Ovary (tissue), 9 donors: ENCODE measurements around the gene THSD4. TPM values are rescaled to one million over a fixed set of nuclear protein-coding genes. Genes with fewer than 3 reads are reported as not detected.

Experiments used
- DNase-seq, 5 donors: peaks; one replicate each; pipeline ENCODE4 v3.0.0-alpha.2; 2019 to 2020
- H3K27ac ChIP-seq, 2 donors: fragments of 200-600 bp; one replicate each; pipeline versions ENCODE4 v1.5.1 to v1.8.0; 2019 to 2022
- H3K27me3 ChIP-seq: fragments of 200-600 bp; one replicate; pipeline ENCODE4 v1.8.0; 2022
- H3K36me3 ChIP-seq: fragments of 200-600 bp; sonication (generic); one replicate; pipeline ENCODE4 v1.5.1; 2019
- H3K4me1 ChIP-seq: one replicate; pipeline ENCODE4 v1.8.1; 2013; ENCODE audit warnings: mild to moderate bottlenecking, moderate library complexity; ENCODE audit not compliant: insufficient read depth
- H3K4me3 ChIP-seq: fragments of 200-600 bp; sonication (generic); one replicate; pipeline ENCODE4 v1.5.1; 2017
- H3K9me3 ChIP-seq, 2 donors: fragments of 200-600 bp in 1 of 2; sonication (generic) in 1 of 2; one replicate each; pipeline versions ENCODE4 v1.5.1 to v1.8.1; 2013 to 2019; ENCODE audit warnings: mild to moderate bottlenecking in 1 of 2, moderate library complexity in 1 of 2
- EP300 ChIP-seq: sonication (generic); formaldehyde crosslinking; IDR thresholded peaks from one replicate; pipeline ENCODE4 v1.6.1; 2017; ENCODE audit warnings: antibody characterized with exemption
- POLR2A ChIP-seq: fragments of 450-650 bp; IDR thresholded peaks from one replicate; pipeline ENCODE4 v1.6.1; 2017; ENCODE audit warnings: antibody characterized with exemption, mild to moderate bottlenecking, moderate library complexity
- WGBS, 3 donors: extraction: QIAGEN DNeasy Blood & Tissue Kit in 1 of 3; methylation state at CpG; one replicate each; pipeline versions ENCODE4 v1.1.5 to v1.1.7; 2013 to 2017; 5-methylcytosine and 5-hydroxymethylcytosine counted together
- intact Hi-C, 4 donors: fragments of 100-400 bp; cut with DNase I; formaldehyde crosslinking; loops; one replicate each; pipeline versions ENCODE4 v1.11.0 to v1.15.1; 2022 to 2023
- polyA plus RNA-seq, 2 donors: library from polyadenylated mRNA; stranded (reverse); fragments of 200-250 nt in 1 of 2; fragments of 350-450 nt in 1 of 2; fragmentation: Illumina TruSeq in 1 of 2; extraction: RNeasy Lipid Tissue Mini Kit (QIAGEN cat#74804) in 1 of 2; gene quantifications; one replicate each; pipeline ENCODE4 v1.2.3, GENCODE V29; 2013 to 2014
- total RNA-seq, 7 donors: library from RNA; depleted of rRNA in 2 of 7; stranded (reverse); fragments of >200 nt in 2 of 7; fragmentation: NEBNext Ultra II Directional in 3 of 7; extraction: Animal tissue kit (Norgen Biotek cat#: 25700) in 3 of 7; gene quantifications; one replicate each; pipeline versions ENCODE4 v1.1.0 to v1.2.4, GENCODE V29; 2016 to 2023
- TF ChIP-seq, protein P1 (sequence below), 3 donors: fragments of 450-650 bp in 2 of 3; fragments of 200-600 bp in 1 of 3; IDR thresholded peaks; one replicate each; pipeline versions ENCODE4 v1.5.1 to v1.8.0; 2016 to 2022; ENCODE audit warnings: antibody characterized with exemption in 3 of 3, mild to moderate bottlenecking in 1 of 3
- donor health status: DM: no; HTN: no; CAD: no; lungs with moderate emphysema.
- donor health status: DM: no; HTN: no; CAD: no.
- donor health status: Bipolar disorder and iron deficiency.
- donor health status: DM: yes; HTN: yes; CAD: no.
- donor health status: DM: no; HTN: no; CAD: no.
- donor health status: DM: yes; HTN: yes; CAD: no.

The THSD4 gene
- total and polyA plus RNA-seq, 9 donors = 3.2 to 53.4 (median 13.5) TPM

- TF ChIP-seq EP300 (no peak), POLR2A (no peak)
- TF ChIP-seq, protein P1, sequence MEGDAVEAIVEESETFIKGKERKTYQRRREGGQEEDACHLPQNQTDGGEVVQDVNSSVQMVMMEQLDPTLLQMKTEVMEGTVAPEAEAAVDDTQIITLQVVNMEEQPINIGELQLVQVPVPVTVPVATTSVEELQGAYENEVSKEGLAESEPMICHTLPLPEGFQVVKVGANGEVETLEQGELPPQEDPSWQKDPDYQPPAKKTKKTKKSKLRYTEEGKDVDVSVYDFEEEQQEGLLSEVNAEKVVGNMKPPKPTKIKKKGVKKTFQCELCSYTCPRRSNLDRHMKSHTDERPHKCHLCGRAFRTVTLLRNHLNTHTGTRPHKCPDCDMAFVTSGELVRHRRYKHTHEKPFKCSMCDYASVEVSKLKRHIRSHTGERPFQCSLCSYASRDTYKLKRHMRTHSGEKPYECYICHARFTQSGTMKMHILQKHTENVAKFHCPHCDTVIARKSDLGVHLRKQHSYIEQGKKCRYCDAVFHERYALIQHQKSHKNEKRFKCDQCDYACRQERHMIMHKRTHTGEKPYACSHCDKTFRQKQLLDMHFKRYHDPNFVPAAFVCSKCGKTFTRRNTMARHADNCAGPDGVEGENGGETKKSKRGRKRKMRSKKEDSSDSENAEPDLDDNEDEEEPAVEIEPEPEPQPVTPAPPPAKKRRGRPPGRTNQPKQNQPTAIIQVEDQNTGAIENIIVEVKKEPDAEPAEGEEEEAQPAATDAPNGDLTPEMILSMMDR (IDR thresholded peaks at IDR 0.05) = no peak
- no peak overlapping the region for H3K4me3 ChIP-seq
- no peaks in the 10 kb centered on the region for H3K9me3 ChIP-seq
- intact Hi-C loops = loop anchor here in 1 of 4 donors (10.0 kb wide), 1 partner anchor 65 kb away; no protein-coding TSS in a partner anchor
- H3K27ac ChIP-seq = no peak overlapping the region
- 28 to 45% (median 33%) methylated on average over 9 of the region's 9 CpGs for WGBS, 3 donors
- DNase-seq = peak in 3 of 5 donors; percentile 20 to 49 (median 21)
- H3K27me3 ChIP-seq = no peaks in the 10 kb centered on the region
- H3K4me1 ChIP-seq = peaks cover 5% of the 10 kb centered on the region
- no peaks in the 10 kb centered on the region for H3K36me3 ChIP-seq
These were observed 484.3 kb downstream of the THSD4 start for GRCh38 chr15:71599418-71600151.

- DNase-seq = no peak
- TF ChIP-seq, protein P1 (IDR thresholded peaks at IDR 0.05) = no peak
- TF ChIP-seq EP300 (no peak), POLR2A (no peak)
- no peaks in the 10 kb centered on the region for H3K36me3 ChIP-seq
- H3K4me3 ChIP-seq = no peak overlapping the region
- no peak overlapping the region for H3K27ac ChIP-seq
- intact Hi-C loops = loop anchor here in 1 of 4 donors (10.0 kb wide), 1 partner anchor 65 kb away; no protein-coding TSS in a partner anchor
- no peaks in the 10 kb centered on the region for H3K27me3 ChIP-seq
- no peaks in the 10 kb centered on the region for H3K9me3 ChIP-seq
- peaks cover 5% of the 10 kb centered on the region for H3K4me1 ChIP-seq
- 68 to 78% (median 69%) methylated on average over 1 of the region's 1 CpG for WGBS, 3 donors
These were observed 485.0 kb downstream of the THSD4 start for GRCh38 chr15:71600237-71600636.

GRCh38 chr15:71601038-71601834 lies 486.0 kb downstream of the THSD4 start:
- Histone ChIP-seq H3K9me3 (no peaks in the 10 kb centered on the region), H3K4me3 (no peak overlapping the region), H3K4me1 (peaks cover 3% of the 10 kb centered on the region), H3K27ac (no peak overlapping the region), H3K27me3 (no peaks in the 10 kb centered on the region), H3K36me3 (no peaks in the 10 kb centered on the region)
- 88 to 92% (median 92%) methylated on average over 8 of the region's 8 CpGs for WGBS, 3 donors
- no peak for DNase-seq
- intact Hi-C loops = loop anchor here in 1 of 4 donors (10.0 kb wide), 1 partner anchor 64 kb away; no protein-coding TSS in a partner anchor
- TF ChIP-seq, protein P1 (IDR thresholded peaks at IDR 0.05) = no peak
- TF ChIP-seq POLR2A (no peak), EP300 (no peak)

- H3K27me3 ChIP-seq = no peaks in the 10 kb centered on the region
- no peak overlapping the region for H3K4me3 ChIP-seq
- H3K27ac ChIP-seq = no peak overlapping the region
- no peaks in the 10 kb centered on the region for H3K9me3 ChIP-seq
- WGBS, 3 donors = 62 to 75% (median 72%) methylated on average over 7 of the region's 7 CpGs
- TF ChIP-seq, protein P1 (IDR thresholded peaks at IDR 0.05) = no peak
- no peak for TF ChIP-seq EP300
- no peak for TF ChIP-seq POLR2A
- DNase-seq = no peak
- no peaks in the 10 kb centered on the region for H3K4me1 ChIP-seq
- H3K36me3 ChIP-seq = no peaks in the 10 kb centered on the region
- intact Hi-C loops = loop anchor here in 1 of 4 donors (10.0 kb wide), 1 partner anchor 61 kb away; no protein-coding TSS in a partner anchor
These were observed 488.1 kb downstream of the THSD4 start for GRCh38 chr15:71603379-71603778.
